HUES64 (cell line): ENCODE measurements around the gene SH3RF3.

Source experiments
- H3K27ac ChIP-seq: 2 replicates; pipeline ENCODE4 v1.7.0; 2013; ENCODE audit warnings: low read depth, low read length, inconsistent platforms
- H3K27me3 ChIP-seq: 2 replicates; pipeline ENCODE4 v1.6.1; 2013; ENCODE audit warnings: mild to moderate bottlenecking, low read length; ENCODE audit not compliant: insufficient read depth
- H3K36me3 ChIP-seq: 2 replicates; pipeline ENCODE4 v1.6.1; 2013; ENCODE audit warnings: mild to moderate bottlenecking, low read length; ENCODE audit not compliant: insufficient read depth
- H3K4me1 ChIP-seq: 2 replicates; pipeline ENCODE4 v1.6.1; 2013; ENCODE audit warnings: mild to moderate bottlenecking, low read length, moderate library complexity; ENCODE audit not compliant: insufficient read depth
- H3K4me3 ChIP-seq: 2 replicates; pipeline ENCODE4 v1.5.1; 2013; ENCODE audit warnings: mild to moderate bottlenecking, low read length, moderate library complexity
- H3K9ac ChIP-seq: 2 replicates; pipeline ENCODE4 v1.6.1; 2013; ENCODE audit warnings: mild to moderate bottlenecking, low read depth, low read length
- H3K9me3 ChIP-seq: 2 replicates; pipeline ENCODE4 v1.6.1; 2013; ENCODE audit warnings: low read depth, low read length; ENCODE audit not compliant: insufficient read depth
- WGBS: fragments of 150-250, 120-280 bp; methylation state at CpG from one replicate; pipeline ENCODE4 v1.1.7; 2013; ENCODE audit warnings: missing lambda C conversion rate; 5-methylcytosine and 5-hydroxymethylcytosine counted together

The SH3RF3 gene

GRCh38 chr2:109410039-109410815, 281.2 kb downstream of the SH3RF3 start:
- 59% methylated on average over 22 of the region's 22 CpGs for WGBS
- Histone ChIP-seq H3K27me3 (no peaks in the 10 kb centered on the region), H3K4me1 (peaks cover 18% of the 10 kb centered on the region; the same call in 1 of the 2 replicates)

GRCh38 chr2:109411640-109412325, 282.8 kb downstream of the SH3RF3 start:
- Histone ChIP-seq H3K27me3 (no peaks in the 10 kb centered on the region), H3K9me3 (no peaks in the 10 kb centered on the region), H3K4me1 (peaks cover 16% of the 10 kb centered on the region; the same call in 1 of the 2 replicates), H3K36me3 (no peaks in the 10 kb centered on the region), H3K9ac (no peak overlapping the region), H3K27ac (no peak overlapping the region), H3K4me3 (no peak overlapping the region)
- 93% methylated on average over 19 of the region's 19 CpGs for WGBS

More at GRCh38 chr2:109410039-109410815, 281.2 kb downstream of the SH3RF3 start:
- Histone ChIP-seq H3K27ac (no peak overlapping the region), H3K4me3 (no peak overlapping the region), H3K36me3 (no peaks in the 10 kb centered on the region), H3K9ac (no peak overlapping the region), H3K9me3 (no peaks in the 10 kb centered on the region)

DNA sequence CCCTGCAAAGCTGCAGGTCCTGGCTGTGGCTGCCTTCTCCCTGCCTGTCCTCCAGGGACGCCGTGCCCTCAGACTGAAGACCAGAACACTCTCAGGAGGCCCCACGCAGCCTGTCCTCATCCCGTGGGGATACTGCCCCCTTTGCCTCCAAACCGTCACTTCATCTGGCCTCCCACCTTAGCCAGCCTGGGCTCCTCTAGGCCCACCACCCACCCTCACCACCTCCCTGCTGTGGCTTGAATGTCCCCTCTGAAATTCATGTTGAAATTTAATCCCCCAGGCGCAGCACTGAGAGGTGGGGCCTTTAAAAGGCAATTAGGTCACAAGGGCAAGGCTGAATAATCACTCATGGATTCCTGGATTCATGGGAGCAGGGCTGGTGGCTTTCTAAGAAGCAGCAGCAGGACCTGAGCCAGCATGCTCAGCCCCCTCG, 286.6 kb downstream of the SH3RF3 start:
- H3K27me3 ChIP-seq, result no peaks in the 10 kb centered on the region
- no peaks in the 10 kb centered on the region for H3K9me3 ChIP-seq
- no peak overlapping the region for H3K9ac ChIP-seq
- H3K4me3 ChIP-seq, result no peak overlapping the region
- no peak overlapping the region for H3K27ac ChIP-seq
- no peaks in the 10 kb centered on the region for H3K4me1 ChIP-seq
- 48% methylated on average over 7 of the region's 7 CpGs for WGBS
- H3K36me3 ChIP-seq, result no peaks in the 10 kb centered on the region

- Histone ChIP-seq H3K36me3 (no peaks in the 10 kb centered on the region), H3K27me3 (no peaks in the 10 kb centered on the region), H3K9ac (no peak overlapping the region), H3K9me3 (no peaks in the 10 kb centered on the region), H3K27ac (no peak overlapping the region), H3K4me3 (no peak overlapping the region), H3K4me1 (no peaks in the 10 kb centered on the region)
- 93% methylated on average over 10 of the region's 10 CpGs for WGBS
Measured at GRCh38 chr2:109417701-109418335, 288.8 kb downstream of the SH3RF3 start.

DNA sequence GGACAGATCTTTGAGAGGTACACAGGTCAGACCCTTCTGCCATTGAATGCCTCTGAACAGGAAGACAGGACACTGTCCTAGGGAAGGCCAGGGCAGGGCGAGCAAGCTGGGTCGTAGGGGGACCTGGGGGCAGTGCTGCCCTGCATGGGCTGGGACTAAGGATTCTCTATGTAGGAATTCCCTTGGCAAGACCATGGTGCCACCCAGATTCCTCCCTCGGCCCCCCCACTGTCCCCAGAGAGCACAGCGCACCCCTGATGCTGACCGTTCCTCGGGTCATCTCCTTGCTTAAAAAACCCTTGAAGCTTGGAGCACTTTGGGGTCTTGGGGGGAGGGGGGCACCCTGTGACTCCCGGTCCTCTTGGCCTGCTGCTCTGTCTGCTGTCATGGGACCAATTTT, 289.7 kb downstream of the SH3RF3 start:
- Histone ChIP-seq H3K9me3 (no peaks in the 10 kb centered on the region), H3K27ac (no peak overlapping the region), H3K9ac (no peak overlapping the region), H3K36me3 (no peaks in the 10 kb centered on the region), H3K4me3 (no peak overlapping the region), H3K27me3 (no peaks in the 10 kb centered on the region), H3K4me1 (no peaks in the 10 kb centered on the region)
- 91% methylated on average over 7 of the region's 7 CpGs for WGBS

DNA sequence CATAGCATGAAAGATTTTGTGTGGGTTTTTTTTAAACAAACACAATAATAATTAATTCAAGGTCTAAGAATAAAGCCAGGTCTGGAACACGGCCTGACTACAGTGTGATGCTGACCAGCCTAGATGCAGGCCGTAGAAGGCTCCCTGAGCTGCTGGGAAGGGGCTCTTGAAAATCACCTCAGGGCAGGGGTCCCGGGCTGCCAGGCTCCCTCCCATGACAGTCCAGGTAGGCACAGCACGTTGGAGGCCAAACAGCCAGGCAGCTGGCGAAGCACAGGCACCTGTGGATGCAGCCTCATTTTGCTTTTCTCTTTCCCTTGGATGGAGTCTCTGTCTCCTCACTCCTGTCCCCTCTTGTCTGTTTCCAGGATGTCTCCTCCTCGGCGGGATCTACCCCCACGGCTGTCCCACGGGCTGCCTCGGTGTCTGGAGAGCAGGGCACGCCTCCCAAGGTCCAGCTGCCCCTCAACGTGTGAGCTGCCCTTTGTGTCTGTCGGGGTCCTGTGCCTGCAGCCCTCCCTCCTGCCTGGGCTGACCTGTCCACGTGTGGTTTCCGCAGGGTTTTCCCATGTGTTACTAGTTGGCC, 290.3 kb downstream of the SH3RF3 start:
- Histone ChIP-seq H3K27ac (no peak overlapping the region), H3K9me3 (no peaks in the 10 kb centered on the region), H3K36me3 (no peaks in the 10 kb centered on the region), H3K4me3 (no peak overlapping the region), H3K27me3 (no peaks in the 10 kb centered on the region), H3K9ac (no peak overlapping the region), H3K4me1 (no peaks in the 10 kb centered on the region)
- 91% methylated on average over 15 of the region's 15 CpGs for WGBS

GRCh38 chr2:109419960-109420370, 291.0 kb downstream of the SH3RF3 start:
- WGBS, result 93% methylated on average over 5 of the region's 5 CpGs
- H3K27me3 ChIP-seq, result no peaks in the 10 kb centered on the region
- H3K4me1 ChIP-seq, result no peaks in the 10 kb centered on the region

DNA sequence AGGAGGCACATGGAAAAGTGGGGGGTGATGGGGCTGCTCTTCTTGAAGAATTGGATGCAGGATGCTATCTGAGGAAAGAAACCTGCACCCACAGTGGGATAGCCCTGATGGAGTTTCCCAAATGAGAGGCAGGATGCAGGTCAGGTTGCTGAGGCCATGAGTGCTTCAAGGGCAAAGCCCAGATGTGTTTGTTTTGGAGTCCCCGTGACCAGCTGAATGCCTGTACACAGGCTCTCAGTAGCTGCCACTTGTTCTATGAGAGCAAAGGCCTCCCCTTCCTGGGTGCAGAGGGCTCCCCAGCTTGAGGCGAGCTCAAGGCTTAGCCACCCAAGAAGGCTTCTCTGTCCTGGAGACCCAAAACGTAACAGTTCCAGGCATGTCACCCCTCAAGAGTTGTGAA, 292.1 kb downstream of the SH3RF3 start:
- no peak overlapping the region for H3K27ac ChIP-seq
- H3K9ac ChIP-seq, result no peak overlapping the region
- WGBS, result 89% methylated on average over 3 of the region's 3 CpGs
- H3K36me3 ChIP-seq, result no peaks in the 10 kb centered on the region
- H3K4me3 ChIP-seq, result no peak overlapping the region
- no peaks in the 10 kb centered on the region for H3K27me3 ChIP-seq
- H3K9me3 ChIP-seq, result no peaks in the 10 kb centered on the region
- no peaks in the 10 kb centered on the region for H3K4me1 ChIP-seq

More at GRCh38 chr2:109419960-109420370, 291.0 kb downstream of the SH3RF3 start:
- H3K9ac ChIP-seq, result no peak overlapping the region
- no peak overlapping the region for H3K27ac ChIP-seq
- no peaks in the 10 kb centered on the region for H3K36me3 ChIP-seq
- no peak overlapping the region for H3K4me3 ChIP-seq
- H3K9me3 ChIP-seq, result no peaks in the 10 kb centered on the region

- no peaks in the 10 kb centered on the region for H3K9me3 ChIP-seq
- no peak overlapping the region for H3K9ac ChIP-seq
- H3K4me3 ChIP-seq, result no peak overlapping the region
- no peaks in the 10 kb centered on the region for H3K4me1 ChIP-seq
- 94% methylated on average over 3 of the region's 3 CpGs for WGBS
- no peaks in the 10 kb centered on the region for H3K27me3 ChIP-seq
- no peaks in the 10 kb centered on the region for H3K36me3 ChIP-seq
- H3K27ac ChIP-seq, result no peak overlapping the region
Measured at GRCh38 chr2:109421642-109422041, 292.6 kb downstream of the SH3RF3 start.

DNA sequence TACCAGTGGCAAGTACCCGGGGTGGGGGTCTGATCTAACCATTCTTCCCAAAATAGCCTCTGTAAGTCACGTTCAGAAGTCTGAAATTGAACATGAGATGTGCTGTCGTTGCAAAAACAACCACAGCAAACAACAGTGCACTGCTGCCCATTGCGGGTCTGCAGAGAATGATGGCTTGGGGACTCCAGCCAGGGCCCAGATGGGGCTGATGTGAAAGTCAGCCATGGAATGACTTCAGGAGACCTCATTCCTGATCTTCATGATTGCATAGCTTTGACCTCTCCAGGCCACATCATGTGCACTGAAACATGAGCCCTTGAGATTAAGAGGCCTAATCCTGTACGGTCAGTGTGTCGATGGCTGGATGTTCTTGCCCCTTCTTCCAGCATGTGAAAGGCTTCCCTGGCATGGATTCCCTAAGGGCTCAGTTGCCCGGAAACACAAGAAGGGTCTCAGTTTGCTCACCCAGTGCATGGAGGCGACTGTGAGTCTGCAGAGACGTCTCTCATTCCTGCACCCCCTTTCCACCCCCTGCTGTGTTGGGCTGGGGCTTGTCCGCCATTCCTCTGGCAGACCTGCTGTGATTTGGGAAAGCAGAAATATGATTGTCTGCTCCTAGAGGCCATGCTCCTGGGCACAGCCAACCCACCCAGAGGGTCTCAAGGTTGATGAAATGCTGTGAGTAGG, 293.2 kb downstream of the SH3RF3 start:
- WGBS, result 90% methylated on average over 10 of the region's 10 CpGs
- Histone ChIP-seq H3K9me3 (no peaks in the 10 kb centered on the region), H3K4me3 (no peak overlapping the region), H3K36me3 (no peaks in the 10 kb centered on the region), H3K27me3 (no peaks in the 10 kb centered on the region), H3K4me1 (no peaks in the 10 kb centered on the region), H3K9ac (no peak overlapping the region), H3K27ac (no peak overlapping the region)
